Measurements from ENCODE around the gene CAPN10.

CAPN10 gene

DNA sequence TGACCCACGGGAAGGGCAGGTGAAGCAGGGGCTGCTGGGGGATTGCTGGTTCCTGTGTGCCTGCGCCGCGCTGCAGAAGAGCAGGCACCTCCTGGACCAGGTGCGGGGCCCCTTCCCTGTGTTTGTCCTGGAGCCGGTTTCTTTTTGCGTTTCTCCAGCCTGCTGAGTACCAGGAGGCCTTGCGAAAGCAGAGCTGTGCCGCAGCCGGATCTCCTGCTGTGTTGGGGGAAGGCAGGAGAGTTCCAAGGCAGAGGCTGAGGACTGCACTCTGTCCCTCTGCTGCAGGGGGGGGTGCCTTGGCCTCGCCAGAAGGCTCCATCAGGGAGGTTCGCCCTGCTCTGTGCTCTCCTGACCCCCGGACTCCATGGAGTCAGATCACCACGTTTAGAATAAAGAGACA lies 2.8 kb downstream of the CAPN10 start:
- DNase-seq (ENCODE audit: low read depth, low spot score) = no peak

DNA sequence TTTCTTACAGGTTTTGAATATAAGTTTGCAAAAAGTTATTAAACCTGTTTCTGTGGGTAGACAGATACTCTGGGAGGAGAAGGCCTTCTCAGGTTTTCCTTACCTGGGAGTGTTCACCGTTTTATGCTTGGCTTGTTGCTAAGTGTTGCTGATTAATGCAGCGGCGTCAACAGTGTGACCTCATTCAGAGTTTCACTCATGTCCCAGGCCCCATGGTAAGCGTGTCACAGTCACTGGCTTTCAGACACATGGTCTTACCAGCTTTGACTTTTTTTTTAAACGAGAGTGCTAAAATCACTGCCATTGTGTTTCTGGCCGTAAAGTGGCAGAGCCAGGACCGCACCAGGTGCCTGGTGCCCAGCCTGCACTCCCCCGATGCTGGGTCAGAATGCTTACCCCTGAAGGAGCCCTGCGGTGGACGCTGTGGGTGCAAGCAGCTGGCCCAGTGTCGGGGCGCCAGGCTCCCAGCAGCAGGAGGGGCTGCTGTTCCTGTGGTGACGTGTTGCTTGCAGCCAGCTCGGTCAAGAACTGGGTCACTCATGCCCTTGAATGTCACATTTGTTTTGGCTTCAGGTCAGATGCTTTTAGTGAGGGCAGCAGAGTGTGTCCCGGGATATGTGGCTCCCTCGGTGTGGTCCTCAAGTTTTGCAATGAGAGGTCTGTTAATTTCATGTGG lies 3.5 kb downstream of the CAPN10 start:
- DNase-seq (ENCODE audit: low read depth, low spot score) = no peak

DNA sequence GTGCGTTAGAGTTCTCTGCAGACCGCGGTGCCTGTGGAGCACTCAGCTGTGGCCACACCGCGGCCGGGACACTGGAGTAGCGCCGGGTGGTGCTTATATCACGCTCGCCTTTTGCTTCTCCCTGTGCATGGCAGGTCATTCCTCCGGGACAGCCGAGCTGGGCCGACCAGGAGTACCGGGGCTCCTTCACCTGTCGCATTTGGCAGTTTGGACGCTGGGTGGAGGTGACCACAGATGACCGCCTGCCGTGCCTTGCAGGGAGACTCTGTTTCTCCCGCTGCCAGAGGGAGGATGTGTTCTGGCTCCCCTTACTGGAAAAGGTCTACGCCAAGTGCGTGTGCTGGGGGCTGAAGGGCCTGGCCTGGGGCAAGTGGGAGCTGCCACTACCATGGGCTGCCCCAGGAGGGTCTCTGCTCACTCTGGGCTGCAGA lies 4.2 kb downstream of the CAPN10 start:
- no peak for DNase-seq (ENCODE audit: low read depth, low spot score)

DNA sequence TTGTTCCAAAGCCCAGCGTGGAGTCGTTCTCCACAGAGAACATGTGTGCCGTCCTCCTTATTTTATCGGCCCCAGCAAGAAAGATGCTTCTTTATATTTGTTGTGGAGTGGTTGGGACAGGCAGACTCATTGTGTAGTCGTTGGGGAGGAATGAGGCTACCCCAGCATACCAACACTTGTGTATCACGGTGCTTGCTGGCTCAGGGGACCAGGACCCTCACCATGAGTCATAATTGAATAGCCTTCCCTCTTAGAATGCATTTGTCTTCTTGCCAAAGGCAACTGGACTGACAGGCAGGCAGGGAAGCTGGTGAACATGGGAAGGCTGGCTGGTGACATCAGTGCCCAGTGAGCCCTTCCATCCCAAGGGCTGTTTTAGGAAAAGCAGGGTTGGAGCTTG lies 4.7 kb downstream of the CAPN10 start:
- DNase-seq (ENCODE audit: low read depth, low spot score) = no peak

DNA sequence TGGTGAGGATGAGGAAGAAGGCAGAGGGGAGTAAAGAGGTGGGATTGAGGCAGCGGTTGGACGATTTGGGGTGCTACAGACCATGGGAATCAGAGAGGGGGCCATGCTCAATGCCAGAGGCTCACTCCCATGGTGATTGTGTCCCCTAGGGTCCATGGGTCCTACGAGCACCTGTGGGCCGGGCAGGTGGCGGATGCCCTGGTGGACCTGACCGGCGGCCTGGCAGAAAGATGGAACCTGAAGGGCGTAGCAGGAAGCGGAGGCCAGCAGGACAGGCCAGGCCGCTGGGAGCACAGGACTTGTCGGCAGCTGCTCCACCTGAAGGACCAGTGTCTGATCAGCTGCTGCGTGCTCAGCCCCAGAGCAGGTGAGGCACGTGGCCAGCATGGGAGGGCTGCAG lies 5.2 kb downstream of the CAPN10 start:
- no peak for DNase-seq (ENCODE audit: low read depth, low spot score)

DNA sequence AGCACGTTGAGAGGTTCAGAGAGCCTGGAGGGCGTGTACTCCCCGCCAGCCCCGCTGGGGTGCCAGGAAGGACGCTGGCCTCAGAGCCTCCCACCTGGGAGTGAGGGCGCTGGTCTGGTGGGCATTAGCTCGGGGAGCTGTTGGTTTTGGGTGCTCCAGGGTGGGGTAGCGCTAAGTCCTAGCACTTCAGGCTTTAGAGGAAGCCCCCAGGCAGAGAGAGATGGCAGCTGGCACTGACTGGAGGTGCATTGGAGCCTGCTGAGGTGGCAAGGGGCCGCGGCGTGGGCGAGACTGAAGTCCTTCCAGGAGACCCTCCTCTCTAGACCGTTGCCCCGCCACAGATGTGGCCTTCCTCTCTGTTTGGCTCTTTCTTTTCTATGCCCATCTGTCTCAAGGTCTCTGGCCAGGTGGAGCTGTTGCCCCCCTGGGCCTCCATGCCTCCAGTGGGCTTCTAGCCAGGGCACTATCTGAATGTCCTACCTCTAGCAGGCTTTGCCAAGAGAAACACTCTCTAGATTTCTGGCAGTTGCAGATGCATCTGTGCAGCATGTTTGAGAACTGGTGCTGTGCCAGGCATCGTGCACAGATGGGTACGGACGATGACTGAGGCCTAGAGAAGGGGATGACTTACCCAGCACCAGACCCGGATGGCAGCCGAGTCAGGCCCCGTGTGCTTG lies 6.6 kb downstream of the CAPN10 start:
- no peak for DNase-seq (ENCODE audit: low read depth, low spot score)

DNA sequence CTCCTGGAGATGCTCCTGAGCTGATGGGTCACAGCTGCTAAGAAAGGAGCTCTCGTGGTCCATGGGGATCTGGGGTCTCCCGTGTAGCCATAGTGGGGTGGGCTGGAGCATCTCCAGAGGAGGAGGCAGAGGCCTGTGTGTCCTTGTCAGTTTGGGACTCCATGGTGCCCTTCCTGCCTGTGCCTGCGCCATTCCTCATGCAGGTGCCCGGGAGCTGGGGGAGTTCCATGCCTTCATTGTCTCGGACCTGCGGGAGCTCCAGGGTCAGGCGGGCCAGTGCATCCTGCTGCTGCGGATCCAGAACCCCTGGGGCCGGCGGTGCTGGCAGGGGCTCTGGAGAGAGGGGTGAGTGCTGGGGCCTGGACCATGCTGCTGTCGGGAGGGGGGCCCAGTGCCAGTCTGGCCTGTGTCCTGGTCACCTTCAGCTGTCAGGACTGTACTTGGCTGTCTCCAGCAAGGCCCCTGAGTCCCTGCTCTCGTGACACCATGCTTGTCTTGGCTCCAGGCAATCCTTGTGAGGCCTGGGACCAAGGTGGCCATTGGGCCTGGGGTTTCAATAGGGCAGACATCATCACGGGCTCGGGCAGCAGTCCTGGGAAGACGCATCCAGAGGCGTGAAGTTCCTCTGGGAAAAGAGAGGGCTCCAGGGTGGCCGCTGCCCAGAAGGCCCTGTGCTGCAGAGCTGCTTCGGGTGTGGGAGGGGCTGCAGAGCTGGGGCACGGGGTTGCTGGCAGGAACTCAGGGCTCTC lies 7.3 kb downstream of the CAPN10 start:
- no peak for DNase-seq (ENCODE audit: low read depth, low spot score)

DNA sequence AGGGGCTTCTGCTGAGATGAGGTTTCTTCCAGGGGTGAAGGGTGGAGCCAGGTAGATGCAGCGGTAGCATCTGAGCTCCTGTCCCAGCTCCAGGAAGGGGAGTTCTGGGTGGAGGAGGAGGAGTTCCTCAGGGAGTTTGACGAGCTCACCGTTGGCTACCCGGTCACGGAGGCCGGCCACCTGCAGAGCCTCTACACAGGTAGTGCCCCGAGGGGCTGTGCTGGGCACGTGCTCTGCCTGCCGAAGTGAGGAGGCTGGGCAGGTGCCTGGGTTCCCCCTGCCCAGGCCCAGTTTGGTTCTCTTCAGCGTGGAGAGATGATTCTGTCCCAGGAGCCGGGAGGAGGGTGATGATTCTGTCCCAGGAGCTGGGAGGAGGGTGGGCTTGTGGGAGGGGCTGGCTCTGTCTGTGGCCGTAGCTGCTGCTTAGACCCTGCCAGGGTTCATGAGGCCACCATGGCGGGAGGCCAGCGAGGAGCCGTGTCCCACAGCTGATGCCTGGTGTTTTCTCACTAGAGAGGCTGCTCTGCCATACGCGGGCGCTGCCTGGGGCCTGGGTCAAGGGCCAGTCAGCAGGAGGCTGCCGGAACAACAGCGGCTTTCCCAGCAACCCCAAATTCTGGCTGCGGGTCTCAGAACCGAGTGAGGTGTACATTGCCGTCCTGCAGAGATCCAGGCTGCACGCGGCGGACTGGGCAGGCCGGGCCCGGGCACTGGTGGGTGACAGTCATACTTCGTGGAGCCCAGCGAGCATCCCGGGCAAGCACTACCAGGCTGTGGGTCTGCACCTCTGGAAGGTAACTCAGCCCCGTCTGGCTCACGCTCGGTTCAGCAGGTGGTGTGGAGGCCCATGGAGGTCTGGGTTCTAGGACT lies 8.2 kb downstream of the CAPN10 start:
- DNase-seq (ENCODE audit: low read depth, low spot score) = no peak

DNA sequence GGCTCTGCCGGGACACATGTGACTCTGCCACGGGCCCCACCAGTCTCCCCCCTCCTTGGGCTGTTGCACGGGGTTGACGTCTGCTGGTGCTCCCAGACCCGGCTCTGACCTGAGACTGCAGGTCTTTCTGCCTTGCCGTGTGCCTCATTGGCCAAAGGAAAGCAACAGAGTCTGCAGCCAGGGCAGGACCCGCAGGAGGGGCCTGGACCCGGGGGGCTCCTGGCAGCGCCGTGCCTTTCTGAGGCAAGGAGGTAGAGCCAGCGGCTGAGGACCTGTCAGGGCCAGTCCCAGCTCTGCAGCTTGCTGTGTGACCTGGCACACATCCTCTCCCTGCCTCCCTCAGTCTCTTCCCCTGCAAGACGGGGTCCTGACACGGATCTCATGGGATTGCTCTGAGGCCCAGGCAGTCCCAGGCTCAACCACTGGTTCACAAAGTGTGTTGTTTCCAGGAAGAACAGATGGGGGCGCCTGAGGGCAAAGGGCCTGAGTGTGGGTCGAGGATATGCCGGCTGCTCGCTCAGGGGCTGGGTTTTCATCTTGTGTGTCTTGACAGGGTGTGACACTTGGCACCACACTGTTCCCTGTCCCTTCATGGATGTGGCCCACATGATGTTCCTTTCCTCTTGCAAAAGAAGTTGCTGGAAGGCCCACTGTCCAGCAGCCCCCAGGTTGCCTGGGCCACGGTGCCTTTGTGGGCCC lies 9.0 kb downstream of the CAPN10 start:
- DNase-seq (ENCODE audit: low read depth, low spot score) = no peak

DNA sequence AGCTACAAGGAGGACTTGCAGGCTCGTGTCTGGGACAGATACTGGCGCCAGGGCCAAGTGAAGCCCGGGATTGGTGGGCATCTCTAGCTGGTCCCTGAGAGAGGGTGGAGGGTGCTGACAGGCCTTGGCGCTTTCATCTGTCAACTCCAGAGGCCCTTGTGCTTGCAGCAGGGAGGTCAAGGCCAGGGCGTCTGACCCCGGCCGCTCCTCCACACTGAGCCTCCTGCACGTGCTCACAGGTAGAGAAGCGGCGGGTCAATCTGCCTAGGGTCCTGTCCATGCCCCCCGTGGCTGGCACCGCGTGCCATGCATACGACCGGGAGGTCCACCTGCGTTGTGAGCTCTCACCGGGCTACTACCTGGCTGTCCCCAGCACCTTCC lies 9.5 kb downstream of the CAPN10 start:
- DNase-seq (ENCODE audit: low read depth, low spot score) = no peak

DNA sequence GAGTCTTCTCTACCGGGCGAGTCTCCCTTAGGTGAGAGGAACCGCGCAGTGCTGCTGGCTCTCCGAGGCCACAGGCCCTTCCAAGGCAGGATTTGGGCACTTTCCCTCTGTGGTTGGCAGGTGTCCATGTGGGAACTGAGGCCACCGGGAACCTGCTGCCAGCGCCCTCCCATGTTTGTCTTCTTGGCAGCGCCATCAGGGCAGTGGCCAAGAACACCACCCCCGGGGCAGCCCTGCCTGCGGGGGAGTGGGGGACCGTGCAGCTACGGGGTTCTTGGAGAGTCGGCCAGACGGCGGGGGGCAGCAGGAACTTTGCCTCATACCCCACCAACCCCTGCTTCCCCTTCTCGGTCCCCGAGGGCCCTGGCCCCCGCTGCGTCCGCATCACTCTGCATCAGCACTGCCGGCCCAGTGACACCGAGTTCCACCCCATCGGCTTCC lies 10.0 kb downstream of the CAPN10 start:
- DNase-seq (ENCODE audit: low read depth, low spot score) = no peak

DNA sequence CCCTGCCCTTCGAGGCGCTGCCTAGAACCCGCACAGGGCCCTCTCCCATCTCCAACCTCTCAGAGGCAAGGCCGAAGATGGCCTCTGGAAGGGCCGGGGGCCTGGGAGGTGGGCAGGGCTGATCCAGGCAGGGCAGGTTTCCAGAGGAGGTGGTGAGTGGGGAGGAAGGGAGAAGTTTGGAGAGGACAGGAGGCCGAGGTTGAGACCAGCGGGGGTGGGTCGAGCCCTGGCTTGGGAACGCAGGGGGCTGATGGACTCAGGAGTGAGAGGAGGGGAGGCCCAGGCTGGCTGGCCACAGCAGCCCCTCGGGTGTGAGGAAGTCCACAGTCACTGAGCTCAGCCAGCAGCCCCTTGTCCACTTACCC lies 10.5 kb downstream of the CAPN10 start:
- no peak for DNase-seq (ENCODE audit: low read depth, low spot score)

DNA sequence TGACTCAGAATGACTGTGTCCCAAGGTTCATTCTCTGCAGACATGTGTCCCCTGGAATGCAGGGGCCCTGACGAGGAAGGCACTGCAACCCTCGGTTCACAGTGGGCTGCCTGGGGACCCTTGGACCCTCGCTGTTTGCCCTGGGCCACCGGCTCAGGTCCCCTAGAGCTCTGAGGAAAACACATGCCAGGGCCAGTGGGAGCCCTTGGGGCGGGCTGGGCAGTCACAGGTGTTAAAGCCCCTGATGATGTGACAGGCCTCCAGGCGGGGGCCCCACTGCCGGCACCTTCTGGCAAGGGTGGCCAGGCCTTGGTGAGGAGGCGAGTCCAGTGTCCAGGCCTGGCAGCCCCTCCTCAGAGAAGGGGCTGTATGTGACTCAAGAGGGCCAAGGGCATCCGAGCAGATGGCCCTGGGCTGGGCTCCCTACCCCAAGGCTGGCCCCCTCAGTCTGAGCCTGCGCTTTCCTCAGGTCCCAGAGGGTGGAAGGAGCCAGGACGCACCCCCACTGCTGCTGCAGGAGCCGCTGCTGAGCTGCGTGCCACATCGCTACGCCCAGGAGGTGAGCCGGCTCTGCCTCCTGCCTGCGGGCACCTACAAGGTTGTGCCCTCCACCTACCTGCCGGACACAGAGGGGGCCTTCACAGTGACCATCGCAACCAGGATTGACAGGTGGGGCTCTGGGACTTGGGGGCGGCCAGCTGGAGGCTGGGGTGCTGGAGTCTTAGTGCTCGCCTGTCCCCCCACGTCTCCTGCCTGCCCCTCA lies 11.1 kb downstream of the CAPN10 start:
- DNase-seq (ENCODE audit: low read depth, low spot score) = no peak

DNA sequence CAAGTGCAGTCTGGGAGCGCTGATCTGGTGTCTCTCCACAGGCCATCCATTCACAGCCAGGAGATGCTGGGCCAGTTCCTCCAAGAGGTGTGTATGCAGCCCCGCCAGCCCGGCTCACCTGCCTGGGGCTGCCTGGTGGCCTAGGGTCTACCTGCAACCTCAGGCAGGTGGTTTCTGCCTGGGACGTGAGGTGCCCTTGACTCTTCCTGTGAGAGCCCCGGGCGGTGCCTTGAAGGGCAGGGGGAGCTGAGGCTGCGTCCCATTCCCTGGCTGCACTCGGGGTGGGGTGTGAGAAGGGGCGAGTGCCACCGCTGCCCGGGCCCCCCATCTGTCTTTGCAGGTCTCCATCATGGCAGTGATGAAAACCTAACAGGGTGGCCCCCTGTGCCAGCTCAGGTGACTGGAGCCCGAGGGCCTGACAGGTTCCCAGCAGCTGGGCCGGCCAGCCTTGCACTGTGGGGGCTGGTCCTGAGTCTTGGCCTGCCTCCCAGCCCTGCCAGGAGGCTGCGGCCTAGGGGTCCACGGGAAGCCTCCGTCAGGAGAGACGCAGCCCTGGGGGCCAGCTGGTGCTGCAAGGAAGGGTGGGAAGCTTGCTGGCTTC lies 11.9 kb downstream of the CAPN10 start:
- DNase-seq (ENCODE audit: low read depth, low spot score) = no peak

DNA sequence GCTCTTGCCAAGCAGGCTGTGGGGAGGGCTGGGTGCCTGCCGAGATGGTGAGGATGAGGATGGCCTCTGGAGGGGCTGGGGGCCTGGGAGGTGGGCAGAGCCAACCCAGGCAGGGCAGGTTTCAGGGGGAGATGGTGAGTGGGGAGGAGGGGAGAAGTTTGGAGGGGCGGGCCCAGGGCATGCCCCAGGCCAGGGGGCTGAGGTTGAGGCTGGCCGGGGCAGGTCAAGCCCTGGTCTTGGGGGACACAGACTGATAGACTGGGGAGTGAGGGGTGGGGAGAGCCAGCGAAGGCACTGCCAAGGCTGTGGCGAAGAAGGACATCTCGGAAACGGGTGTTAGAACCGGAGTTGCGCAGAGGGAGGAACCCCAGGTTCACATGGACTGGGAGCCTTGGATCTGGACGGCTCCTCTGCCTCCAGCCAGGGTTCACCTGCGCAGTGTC lies 12.6 kb downstream of the CAPN10 start:
- DNase-seq (ENCODE audit: low read depth, low spot score) = no peak

DNA sequence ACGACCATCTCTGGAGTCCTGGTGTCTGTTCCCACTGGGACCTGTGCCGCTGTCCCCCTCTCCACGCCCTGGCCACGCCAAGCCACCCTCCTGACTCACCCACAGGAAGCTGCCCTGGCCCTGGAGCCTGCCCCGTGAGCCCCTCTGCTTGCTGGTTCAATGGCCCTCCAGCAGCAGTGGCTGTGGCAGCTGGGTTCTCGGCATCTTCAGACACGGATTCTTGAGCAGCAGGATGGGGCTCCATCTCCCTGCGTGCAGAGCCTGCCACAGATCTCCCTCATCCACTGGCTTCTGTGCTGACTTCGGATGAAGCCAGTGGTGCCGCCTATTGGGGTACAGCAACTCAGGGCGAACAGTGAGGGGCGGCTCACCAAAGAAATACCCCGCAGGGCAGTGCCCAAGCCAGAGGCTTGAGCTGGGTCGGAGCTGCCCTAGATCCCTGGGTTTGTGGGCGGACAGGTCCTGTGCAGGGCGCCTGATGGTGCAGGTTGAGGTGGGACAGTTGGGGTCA lies 14.0 kb downstream of the CAPN10 start:
- no peak for DNase-seq (ENCODE audit: low read depth, low spot score)

DNA sequence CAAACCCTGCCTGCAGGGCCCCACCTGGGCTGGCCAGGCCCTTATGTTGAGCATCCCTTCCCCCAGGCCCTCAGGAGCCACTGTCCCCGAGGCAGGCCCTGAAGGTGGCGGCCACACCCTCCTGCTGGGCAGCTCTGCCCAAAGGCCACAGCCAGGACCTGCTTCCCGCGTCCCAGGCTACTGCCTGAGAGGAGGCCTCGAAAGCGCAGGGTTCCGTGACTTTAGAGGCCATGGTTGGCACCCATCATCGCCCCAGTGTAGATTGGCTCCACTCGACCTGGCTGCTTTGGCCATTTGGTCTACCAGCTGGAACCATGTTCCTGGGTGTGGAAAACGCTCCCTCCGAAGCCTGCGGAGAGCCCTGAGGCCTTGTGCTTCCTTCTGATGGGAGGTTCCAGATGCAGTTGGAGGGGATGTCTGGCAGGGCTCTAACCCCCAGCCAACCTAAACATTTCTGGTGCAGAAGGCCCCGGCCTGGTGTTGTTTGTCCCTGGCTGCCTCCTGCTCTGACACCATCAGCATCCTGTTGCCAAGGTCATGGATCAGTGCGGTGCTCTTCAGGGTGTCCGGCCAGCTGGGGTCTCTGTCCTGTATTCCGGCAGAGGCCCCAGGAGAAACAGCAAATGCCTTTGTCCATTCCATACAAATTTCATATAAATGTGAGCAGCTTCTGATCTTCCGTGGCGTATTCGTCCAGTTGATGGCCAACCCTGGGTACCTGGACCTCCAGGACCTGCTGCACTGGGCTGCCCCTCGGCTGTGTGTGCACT lies 14.7 kb downstream of the CAPN10 start:
- no peak for DNase-seq (ENCODE audit: low read depth, low spot score)

DNA sequence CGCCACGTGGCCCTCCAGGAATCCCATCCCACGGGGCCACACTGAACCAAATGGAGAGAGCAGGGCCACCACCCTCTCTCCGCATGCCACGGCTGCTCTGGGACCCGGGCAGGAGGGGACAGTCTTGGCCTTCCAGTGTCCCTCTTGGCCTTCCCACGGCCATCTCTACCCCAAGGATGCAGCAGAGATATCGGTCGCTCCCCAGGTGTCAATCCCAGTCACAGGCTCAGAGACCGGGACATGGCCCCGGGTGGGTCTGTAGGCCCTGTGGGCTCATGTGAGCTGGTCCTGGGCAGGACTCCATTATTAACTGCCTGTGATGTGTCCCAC lies 15.3 kb downstream of the CAPN10 start:
- DNase-seq (ENCODE audit: low read depth, low spot score) = no peak

Measured in activated naive CD8-positive, alpha-beta T cell treated with anti-CD3 and anti-CD28 coated beads, Interleukin-2, amount 50 U/mL, for 16 hours (primary cell).